Suprapubic skin (tissue), 4 donors: ENCODE measurements around the gene SPATS2.

ENCODE experiments used
- CTCF ChIP-seq, 2 donors: fragments of 200-600 bp in 1 of 2; fragments of 450-650 bp in 1 of 2; sonication (generic) in 1 of 2; IDR thresholded peaks; one replicate each; pipeline ENCODE4 v1.5.1; 2016 to 2019; ENCODE audit warnings: antibody characterized with exemption in 2 of 2, mild to moderate bottlenecking in 1 of 2, moderate library complexity in 1 of 2
- EP300 ChIP-seq: sonication (generic); formaldehyde crosslinking; IDR thresholded peaks from one replicate; pipeline ENCODE4 v1.6.1; 2017; ENCODE audit warnings: antibody characterized with exemption
- POLR2AphosphoS5 ChIP-seq, 3 donors: sonication (generic); formaldehyde crosslinking; IDR thresholded peaks; one replicate each; pipeline ENCODE4 v1.6.1; 2017; ENCODE audit warnings: antibody characterized with exemption in 3 of 3

GRCh38 chr12:49344486-49345050 is 22.7 kb upstream of the SPATS2 start:
- no peak for TF ChIP-seq CTCF (IDR thresholded peaks at IDR 0.05)
- no peak for TF ChIP-seq EP300
- TF ChIP-seq POLR2AphosphoS5 (IDR thresholded peaks at IDR 0.05) = no peak
